ENCODE measurements around the gene HMGCS2.

HMGCS2 gene

DNA sequence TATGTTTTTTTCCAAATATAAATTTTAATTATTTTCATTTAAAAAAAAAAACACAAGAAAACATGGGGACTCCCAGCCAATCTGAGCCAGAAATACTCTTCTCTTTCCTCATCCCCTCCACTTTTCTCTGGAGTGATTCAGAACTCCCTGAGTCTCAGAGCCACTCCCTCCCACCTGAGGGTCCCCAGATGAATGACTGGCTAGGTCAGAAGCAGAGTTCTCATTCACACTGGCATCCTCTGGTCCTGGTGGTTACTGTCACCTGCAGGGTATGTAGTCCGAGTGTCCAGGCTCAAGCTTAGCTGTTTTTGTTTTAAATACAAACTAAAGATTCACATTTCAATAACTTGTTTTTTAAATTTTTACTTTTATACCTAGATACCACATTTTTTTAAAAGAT, 6.3 kb downstream of the HMGCS2 start:
- DNase-seq (ENCODE audit: low read depth): no peak

GRCh38 chr1:119758584-119758983, 10.1 kb downstream of the HMGCS2 start:
- DNase-seq (ENCODE audit: low read depth): no peak

GRCh38 chr1:119752592-119752991, 16.1 kb downstream of the HMGCS2 start:
- DNase-seq (ENCODE audit: low read depth): no peak

DNA sequence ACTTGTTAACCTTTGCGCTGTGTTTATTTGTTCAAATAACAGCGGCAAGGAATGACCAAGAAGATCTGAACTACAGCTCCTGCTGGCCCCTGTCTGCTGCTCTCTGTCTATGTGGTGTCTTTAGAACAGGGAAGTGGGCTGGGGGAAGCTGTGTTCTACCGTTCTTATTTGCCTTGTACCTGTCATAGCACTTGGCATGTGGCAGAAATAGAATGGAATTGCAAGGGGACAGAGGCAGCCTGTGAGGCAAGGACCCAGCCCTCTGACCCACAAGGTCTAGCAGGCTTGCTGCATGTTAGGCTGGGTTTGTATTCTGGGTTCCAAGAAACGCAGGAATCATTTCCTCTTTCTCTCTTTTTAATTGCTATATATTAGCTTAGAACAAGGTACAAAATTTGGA, 20.7 kb downstream of the HMGCS2 start:
- no peak for DNase-seq (ENCODE audit: low read depth)

- DNase-seq (ENCODE audit: low read depth): no peak
Measured at GRCh38 chr1:119747451-119747850, 21.3 kb downstream of the HMGCS2 start.

GRCh38 chr1:119745034-119745433, 23.7 kb downstream of the HMGCS2 start:
- no peak for DNase-seq (ENCODE audit: low read depth)

GRCh38 chr1:119744598-119744942, 24.1 kb downstream of the HMGCS2 start:
- DNase-seq (ENCODE audit: low read depth): no peak

- DNase-seq (ENCODE audit: low read depth): peak; percentile 14
Measured at GRCh38 chr1:119743776-119744597, 24.7 kb downstream of the HMGCS2 start.

- no peak for DNase-seq (ENCODE audit: low read depth)
Measured at GRCh38 chr1:119743308-119743707, 25.4 kb downstream of the HMGCS2 start.

DNA sequence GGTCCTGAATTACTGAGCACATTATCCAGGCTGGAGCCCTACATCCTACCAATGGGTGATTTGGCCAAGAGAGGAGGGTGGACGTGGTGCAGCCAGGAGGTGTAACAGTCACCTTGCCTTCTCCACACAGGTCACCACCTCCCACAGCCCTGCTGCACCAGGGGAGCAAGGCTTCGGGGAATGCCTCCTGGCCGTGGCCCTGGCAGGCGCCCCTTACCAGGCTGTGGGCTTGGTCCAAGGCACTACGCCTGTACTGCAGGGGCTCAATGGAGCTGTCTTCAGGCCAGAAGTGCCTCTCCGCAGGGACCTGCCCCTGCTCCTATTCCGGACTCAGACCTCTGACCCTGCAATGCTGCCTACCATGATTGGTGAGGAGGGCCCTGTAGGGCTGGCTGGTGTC, 26.0 kb downstream of the HMGCS2 start:
- DNase-seq (ENCODE audit: low read depth): no peak

DNA sequence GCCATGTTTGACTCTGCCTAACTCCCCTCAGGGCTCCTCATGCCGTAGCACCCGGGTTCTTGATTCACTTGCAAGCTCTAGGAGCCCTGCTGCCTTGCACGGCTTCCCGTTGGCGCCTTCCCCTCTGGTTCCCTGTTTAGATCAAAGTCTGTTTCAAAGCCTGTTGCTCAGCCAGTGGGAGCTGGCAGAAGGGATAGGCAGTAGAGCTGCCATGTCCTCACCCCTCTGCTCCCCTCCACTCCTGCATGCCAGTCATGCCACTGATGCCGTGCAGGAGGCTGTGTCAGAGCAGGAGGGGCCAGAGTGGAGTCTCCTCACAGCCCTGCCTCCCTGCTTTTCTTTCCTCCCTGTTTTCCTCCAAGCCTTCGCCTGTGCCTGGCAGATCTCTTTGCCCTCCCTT, 26.5 kb downstream of the HMGCS2 start:
- no peak for DNase-seq (ENCODE audit: low read depth)

DNA sequence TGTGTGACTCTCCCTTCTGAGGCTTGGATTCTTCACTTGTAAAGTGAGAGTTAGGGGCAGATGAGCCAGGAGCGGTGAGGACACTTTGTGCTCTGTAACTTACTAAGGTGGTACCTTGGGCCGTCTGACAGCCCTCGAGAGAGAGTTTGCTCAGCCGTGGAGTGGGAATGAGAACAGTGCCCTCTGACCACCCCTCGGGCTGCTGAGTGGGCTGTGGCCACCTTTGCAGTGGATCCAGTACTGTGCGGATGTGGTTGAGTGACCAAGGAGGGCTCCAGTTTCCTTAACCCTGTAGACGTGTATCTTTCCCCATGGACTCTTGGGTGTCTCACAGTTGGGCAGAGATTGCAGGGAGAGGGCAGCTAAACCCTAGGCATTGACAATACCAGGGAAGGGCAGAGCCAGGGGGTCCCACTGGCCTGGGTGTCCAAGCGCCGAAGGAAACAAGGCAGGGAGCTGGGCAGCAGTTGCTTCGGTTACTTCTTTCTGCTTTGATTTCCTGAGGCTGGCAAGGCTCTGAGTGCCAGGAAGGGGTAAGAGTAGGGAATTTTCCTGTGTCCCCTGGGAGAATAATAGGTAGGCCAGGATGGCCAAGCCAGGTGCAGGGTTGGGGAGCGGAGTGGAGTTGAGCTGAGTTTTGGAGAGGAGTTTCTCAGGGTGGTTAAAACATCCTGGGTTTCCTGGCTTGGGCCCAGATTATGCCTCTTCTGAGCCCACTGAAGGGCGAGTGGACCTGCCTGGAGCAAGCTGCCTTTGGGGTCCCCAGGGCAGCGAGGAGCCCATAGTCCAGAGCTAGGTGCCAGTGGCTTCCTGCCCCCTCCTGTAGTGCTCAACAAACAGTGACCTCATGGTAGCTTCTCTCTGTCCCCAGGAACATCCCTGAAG, 27.6 kb downstream of the HMGCS2 start:
- no peak for DNase-seq (ENCODE audit: low read depth)

- no peak for DNase-seq (ENCODE audit: low read depth)
Measured at GRCh38 chr1:119740261-119740660, 28.4 kb downstream of the HMGCS2 start.

DNA sequence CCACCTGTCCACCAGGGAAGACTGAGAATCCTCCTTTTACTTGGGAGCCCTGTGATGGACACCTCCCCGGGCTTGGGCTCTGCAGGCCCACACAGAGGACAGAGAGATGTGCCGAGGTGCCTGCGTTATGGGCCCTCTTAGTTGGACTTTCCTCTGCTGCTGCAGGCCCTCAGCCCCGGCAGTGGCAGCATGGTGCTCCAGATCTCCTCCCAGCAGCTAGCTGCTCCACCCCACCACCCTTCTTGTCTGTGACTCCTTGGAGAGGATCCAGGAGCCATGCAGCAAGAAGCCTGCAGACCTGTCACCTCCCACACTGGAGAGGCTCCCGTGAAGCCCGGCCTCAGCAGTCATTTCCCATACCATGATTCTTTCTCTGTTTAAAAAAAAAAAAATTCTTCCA, 29.6 kb downstream of the HMGCS2 start:
- DNase-seq (ENCODE audit: low read depth): no peak

DNA sequence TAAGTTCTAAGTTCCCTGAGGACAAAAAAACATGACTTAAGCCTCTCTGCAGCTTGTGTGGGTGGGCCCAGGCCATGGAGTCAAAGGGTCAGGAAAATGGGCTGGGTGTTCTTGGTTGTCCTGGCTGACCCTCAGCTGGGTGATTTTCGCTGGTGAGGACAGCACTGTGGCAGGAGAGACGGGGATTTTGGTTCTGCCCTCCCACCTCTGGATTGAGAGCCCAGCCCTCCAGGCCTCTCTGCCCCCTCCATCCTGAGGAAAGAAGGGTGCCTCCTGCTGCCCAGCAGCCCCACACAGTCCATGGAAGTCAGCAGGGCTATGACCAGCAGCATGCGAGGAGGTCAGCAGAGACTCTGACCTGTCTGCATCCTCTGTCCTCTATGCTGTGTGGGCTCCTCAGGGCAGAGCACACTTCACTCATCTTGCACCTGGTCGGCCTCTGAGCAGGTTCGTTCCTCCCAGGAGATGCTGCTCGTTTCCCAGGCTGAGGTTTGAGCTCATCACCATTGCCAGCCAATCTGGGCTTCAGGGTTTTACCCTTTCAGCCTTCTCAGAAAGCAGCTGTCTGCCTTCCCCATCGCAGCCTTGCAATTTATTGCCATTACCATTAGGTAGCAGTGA, 30.5 kb downstream of the HMGCS2 start:
- DNase-seq (ENCODE audit: low read depth): no peak

GRCh38 chr1:119737040-119737682, 31.5 kb downstream of the HMGCS2 start:
- no peak for DNase-seq (ENCODE audit: low read depth)

DNA sequence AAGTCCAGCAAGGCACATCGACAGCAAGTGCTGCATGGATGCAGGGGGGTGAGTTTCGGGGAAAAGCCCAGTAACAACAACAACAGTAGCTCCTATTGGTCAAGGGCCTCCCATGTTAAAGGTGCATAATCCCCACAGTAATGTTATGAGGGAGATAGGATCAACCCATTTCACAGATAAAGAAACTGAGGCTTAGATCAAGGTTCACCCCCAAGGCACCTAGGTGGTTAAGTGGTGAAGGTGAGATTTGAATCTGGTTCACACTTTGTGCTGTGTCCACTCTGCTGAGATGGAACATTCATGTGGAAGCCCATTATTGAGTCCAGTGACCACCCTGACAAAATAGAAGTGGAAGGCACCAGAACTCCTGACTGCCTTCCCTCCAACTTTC, 32.1 kb downstream of the HMGCS2 start:
- no peak for DNase-seq (ENCODE audit: low read depth)

GRCh38 chr1:119735217-119735616, 33.5 kb downstream of the HMGCS2 start:
- no peak for DNase-seq (ENCODE audit: low read depth)

GRCh38 chr1:119733754-119734153, 35.0 kb downstream of the HMGCS2 start:
- no peak for DNase-seq (ENCODE audit: low read depth)

- DNase-seq (ENCODE audit: low read depth): no peak
Measured at GRCh38 chr1:119732465-119733168, 36.1 kb downstream of the HMGCS2 start.

- no peak for DNase-seq (ENCODE audit: low read depth)
Measured at GRCh38 chr1:119731741-119732430, 36.8 kb downstream of the HMGCS2 start.

All from stimulated activated CD8-positive, alpha-beta memory T cell treated with anti-CD3 and anti-CD28 coated beads, Interleukin-12 subunit alpha, Interleukin-12 subunit beta, amount 100 ng/mL, for 4 hours (primary cell).